GM12878 (cell line): Measurements from ENCODE around the gene CXXC5. TPM values are rescaled to one million over a fixed set of nuclear protein-coding genes. Genes with fewer than 3 reads are reported as not detected.

ENCODE experiments used
- EP300 ChIP-seq, 2 experiments: fragments of 150-350 bp in 1 of 2; IDR thresholded peaks; 2 replicates each; pipeline ENCODE4 v1.6.1; 2011 to 2012; ENCODE audit warnings: low read depth in 2 of 2, low read length in 2 of 2, borderline replicate concordance in 1 of 2, improper control_type of control experiment in 1 of 2, inconsistent platforms in 1 of 2; ENCODE audit not compliant: control insufficient read depth in 1 of 2
- MAX ChIP-seq: IDR thresholded peaks from 2 replicates; pipeline ENCODE4 v1.6.1; 2012; ENCODE audit warnings: low read depth, low read length, improper control_type of control experiment
- NRF1 ChIP-seq: conservative IDR thresholded peaks from 2 replicates; pipeline ENCODE4 v1.6.1; 2011; ENCODE audit warnings: mild to moderate bottlenecking, low read depth, low read length, improper control_type of control experiment
- SP1 ChIP-seq: IDR thresholded peaks from one replicate; pipeline ENCODE4 v1.6.1; 2011; ENCODE audit warnings: low read depth, low read length
- STAT1 ChIP-seq: fragments of 450-650 bp; conservative IDR thresholded peaks from 2 replicates; pipeline ENCODE4 v1.6.1; 2014; ENCODE audit warnings: antibody characterized with exemption, mild to moderate bottlenecking
- YBX1 ChIP-seq: fragments of 450-650 bp; IDR thresholded peaks from 2 replicates; pipeline ENCODE4 v1.6.1; 2016; ENCODE audit warnings: antibody characterized with exemption
- ZBTB4 ChIP-seq: fragments of 450-650 bp; formaldehyde crosslinking; IDR thresholded peaks from 2 replicates; pipeline ENCODE4 v1.4.0; 2022; ENCODE audit warnings: mild to moderate bottlenecking, moderate library complexity
- polyA plus RNA-seq, 11 experiments: library from polyadenylated mRNA; depleted of rRNA in 4 of 11; unstranded in 6 of 11; stranded (reverse) in 5 of 11; fragments of >200 nt; fragmentation: Nextera tagmentation in 4 of 11; fragmentation: Illumina TruSeq in 1 of 11; extraction: Ambion mirVana in 4 of 11; extraction: Trizol in 1 of 11; gene quantifications; 1 replicate in 1 of 11; 2 replicates in 10 of 11; pipeline versions ENCODE4 v1.2.1 to v1.2.3, GENCODE V29; 2011 to 2016; ENCODE audit warnings: inconsistent platforms in 2 of 11, missing spikeins in 2 of 11, low read depth in 1 of 11
- total RNA-seq, 4 experiments: library from RNA; depleted of rRNA in 3 of 4; stranded (reverse); fragments of >200 nt in 3 of 4; fragmentation: Illumina TruSeq in 1 of 4; extraction: Trizol in 1 of 4; gene quantifications; 2 replicates each; pipeline versions ENCODE4 v1.2.1 to v1.2.3, GENCODE V29; 2013 to 2021
- TF ChIP-seq, protein P1 (sequence below): fragments of 150-350 bp; IDR thresholded peaks from 2 replicates; pipeline ENCODE4 v1.6.1; 2016; ENCODE audit warnings: low read depth, low read length

Gene CXXC5
- total and polyA plus RNA-seq, 10 of the 15 experiments (the other 5 are each of a cell fraction or from before 2014, with no cell fraction given), result 1.8 to 90.8 (median 40.7) TPM

GRCh38 chr5:139726248-139726647 is 78.1 kb downstream of the CXXC5 start (continued):
- TF ChIP-seq, protein P1, sequence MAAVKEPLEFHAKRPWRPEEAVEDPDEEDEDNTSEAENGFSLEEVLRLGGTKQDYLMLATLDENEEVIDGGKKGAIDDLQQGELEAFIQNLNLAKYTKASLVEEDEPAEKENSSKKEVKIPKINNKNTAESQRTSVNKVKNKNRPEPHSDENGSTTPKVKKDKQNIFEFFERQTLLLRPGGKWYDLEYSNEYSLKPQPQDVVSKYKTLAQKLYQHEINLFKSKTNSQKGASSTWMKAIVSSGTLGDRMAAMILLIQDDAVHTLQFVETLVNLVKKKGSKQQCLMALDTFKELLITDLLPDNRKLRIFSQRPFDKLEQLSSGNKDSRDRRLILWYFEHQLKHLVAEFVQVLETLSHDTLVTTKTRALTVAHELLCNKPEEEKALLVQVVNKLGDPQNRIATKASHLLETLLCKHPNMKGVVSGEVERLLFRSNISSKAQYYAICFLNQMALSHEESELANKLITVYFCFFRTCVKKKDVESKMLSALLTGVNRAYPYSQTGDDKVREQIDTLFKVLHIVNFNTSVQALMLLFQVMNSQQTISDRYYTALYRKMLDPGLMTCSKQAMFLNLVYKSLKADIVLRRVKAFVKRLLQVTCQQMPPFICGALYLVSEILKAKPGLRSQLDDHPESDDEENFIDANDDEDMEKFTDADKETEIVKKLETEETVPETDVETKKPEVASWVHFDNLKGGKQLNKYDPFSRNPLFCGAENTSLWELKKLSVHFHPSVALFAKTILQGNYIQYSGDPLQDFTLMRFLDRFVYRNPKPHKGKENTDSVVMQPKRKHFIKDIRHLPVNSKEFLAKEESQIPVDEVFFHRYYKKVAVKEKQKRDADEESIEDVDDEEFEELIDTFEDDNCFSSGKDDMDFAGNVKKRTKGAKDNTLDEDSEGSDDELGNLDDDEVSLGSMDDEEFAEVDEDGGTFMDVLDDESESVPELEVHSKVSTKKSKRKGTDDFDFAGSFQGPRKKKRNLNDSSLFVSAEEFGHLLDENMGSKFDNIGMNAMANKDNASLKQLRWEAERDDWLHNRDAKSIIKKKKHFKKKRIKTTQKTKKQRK, result no peak
- TF ChIP-seq NRF1 (no peak), MAX (no peak), STAT1 (no peak), YBX1 (no peak), EP300 (IDR thresholded peaks at IDR 0.05; ENCODE audit: borderline replicate concordance in 1 of 2, control insufficient read depth in 1 of 2, low read depth in 2 of 2, low read length in 2 of 2) (no peak), ZBTB4 (CRISPR knock-in tag) (no peak), SP1 (no peak)
